GM19455 (cell line): ENCODE results near the gene P2RY12.

Experiments
- ATAC-seq: cut with Tn5 transposase; IDR thresholded peaks from one replicate; pipeline ENCODE4 v1.9.1; 2021; ENCODE audit not compliant: unreplicated experiment

The P2RY12 gene

GRCh38 chr3:151350656-151351055 lies 33.9 kb downstream of the P2RY12 start:
- ATAC-seq: no peak

GRCh38 chr3:151347432-151347831 lies 37.1 kb downstream of the P2RY12 start:
- no peak for ATAC-seq

GRCh38 chr3:151346292-151346691 lies 38.3 kb downstream of the P2RY12 start:
- ATAC-seq: no peak

GRCh38 chr3:151345859-151346258 lies 38.7 kb downstream of the P2RY12 start:
- ATAC-seq: no peak

- no peak for ATAC-seq
Measured at GRCh38 chr3:151331696-151332095, 52.9 kb downstream of the P2RY12 start.

GRCh38 chr3:151330899-151331298 lies 53.7 kb downstream of the P2RY12 start:
- ATAC-seq: no peak

GRCh38 chr3:151330379-151330778 lies 54.2 kb downstream of the P2RY12 start:
- no peak for ATAC-seq

- ATAC-seq: no peak
Measured at GRCh38 chr3:151329363-151329762, 55.2 kb downstream of the P2RY12 start, which contains the start of gene P2RY13. Gene P2RY13 (minus strand): TSS chr3:151329549. CDS start chr3:151329528, 21 bp downstream.

- ATAC-seq: no peak
Measured at GRCh38 chr3:151328298-151328995, 56.1 kb downstream of the P2RY12 start.

- no peak for ATAC-seq
Measured at GRCh38 chr3:151327571-151328198, 56.9 kb downstream of the P2RY12 start.

GRCh38 chr3:151322511-151322910 lies 62.0 kb downstream of the P2RY12 start:
- ATAC-seq: no peak

GRCh38 chr3:151321526-151321925 lies 63.0 kb downstream of the P2RY12 start:
- ATAC-seq: no peak

GRCh38 chr3:151320131-151320530 lies 64.4 kb downstream of the P2RY12 start:
- no peak for ATAC-seq

GRCh38 chr3:151319628-151320027 lies 64.9 kb downstream of the P2RY12 start:
- no peak for ATAC-seq

GRCh38 chr3:151318991-151319390 lies 65.6 kb downstream of the P2RY12 start:
- no peak for ATAC-seq

GRCh38 chr3:151318313-151318712 lies 66.2 kb downstream of the P2RY12 start:
- ATAC-seq: no peak

- no peak for ATAC-seq
Measured at GRCh38 chr3:151316267-151316991, 68.1 kb downstream of the P2RY12 start, which contains the start of gene GPR87. Gene GPR87 (minus strand): TSS chr3:151316820. CDS start chr3:151300100, 16,720 bp downstream.

GRCh38 chr3:151315846-151316245 lies 68.7 kb downstream of the P2RY12 start:
- no peak for ATAC-seq

- no peak for ATAC-seq
Measured at GRCh38 chr3:151315136-151315535, 69.4 kb downstream of the P2RY12 start.

- ATAC-seq: no peak
Measured at GRCh38 chr3:151314593-151314992, 70.0 kb downstream of the P2RY12 start.

- ATAC-seq: no peak
Measured at GRCh38 chr3:151314137-151314536, 70.4 kb downstream of the P2RY12 start.

GRCh38 chr3:151312972-151313371 lies 71.6 kb downstream of the P2RY12 start:
- no peak for ATAC-seq
